H9 (cell line): ENCODE data around the gene PCDHA1. TPM values are rescaled to one million over a fixed set of nuclear protein-coding genes. Genes with fewer than 3 reads are reported as not detected.

ENCODE experiments used
- DNase-seq: peaks from one replicate; pipeline ENCODE4 v3.0.0-alpha.2; 2017
- H2AFZ ChIP-seq: one replicate; pipeline ENCODE4 v1.6.1; 2013; ENCODE audit warnings: mild to moderate bottlenecking, low read length, control low read depth, moderate library complexity
- H2AK5ac ChIP-seq: 2 replicates; pipeline ENCODE4 v1.6.1; 2013; ENCODE audit warnings: low read length, control low read depth, mixed read lengths; ENCODE audit not compliant: insufficient read length
- H2BK120ac ChIP-seq: one replicate; pipeline ENCODE4 v1.6.1; 2013; ENCODE audit warnings: low read depth, mild to moderate bottlenecking, low read length, control low read depth, inconsistent platforms; ENCODE audit not compliant: poor library complexity, severe bottlenecking
- H2BK12ac ChIP-seq: 2 replicates; pipeline ENCODE4 v1.6.1; 2013; ENCODE audit warnings: low read length, control low read depth, mixed read lengths, low read depth; ENCODE audit not compliant: insufficient read length
- H2BK15ac ChIP-seq: 2 replicates; pipeline ENCODE4 v1.6.1; 2013; ENCODE audit warnings: low read depth, low read length, control low read depth
- H2BK20ac ChIP-seq: one replicate; pipeline ENCODE4 v1.6.1; 2013; ENCODE audit warnings: low read depth, mild to moderate bottlenecking, low read length, control low read depth, inconsistent platforms; ENCODE audit not compliant: poor library complexity, severe bottlenecking
- H2BK5ac ChIP-seq: 2 replicates; pipeline ENCODE4 v1.6.1; 2013; ENCODE audit warnings: low read length, control low read depth, mixed read lengths; ENCODE audit not compliant: insufficient read length
- H3K14ac ChIP-seq: 2 replicates; pipeline ENCODE4 v1.6.1; 2013; ENCODE audit warnings: low read length, control low read depth; ENCODE audit not compliant: insufficient read depth
- H3K18ac ChIP-seq: 2 replicates; pipeline ENCODE4 v1.6.1; 2013; ENCODE audit warnings: low read depth, mild to moderate bottlenecking, mixed read lengths, low read length, control low read depth; ENCODE audit not compliant: insufficient read length
- H3K23ac ChIP-seq: 2 replicates; pipeline ENCODE4 v1.6.1; 2013; ENCODE audit warnings: low read length, control low read depth, mixed read lengths, low read depth; ENCODE audit not compliant: insufficient read length
- H3K23me2 ChIP-seq: 2 replicates; pipeline ENCODE4 v1.6.1; 2013; ENCODE audit warnings: low read depth, mild to moderate bottlenecking, mixed read lengths, low read length, control low read depth; ENCODE audit not compliant: insufficient read length, poor library complexity, severe bottlenecking
- H3K27ac ChIP-seq: 2 replicates; pipeline ENCODE4 v1.5.1; 2013; ENCODE audit warnings: low read length, control low read depth, mixed read lengths, low read depth; ENCODE audit not compliant: insufficient read length
- H3K27me3 ChIP-seq: 2 replicates; pipeline ENCODE4 v1.6.1; 2013; ENCODE audit warnings: low read length, control low read depth, inconsistent platforms; ENCODE audit not compliant: insufficient read depth
- H3K4ac ChIP-seq: 2 replicates; pipeline ENCODE4 v1.6.1; 2013; ENCODE audit warnings: low read depth, mild to moderate bottlenecking, control low read depth, inconsistent platforms, low read length, moderate library complexity
- H3K4me1 ChIP-seq: 2 replicates; pipeline ENCODE4 v1.6.1; 2013; ENCODE audit warnings: low read length, control low read depth, inconsistent platforms; ENCODE audit not compliant: insufficient read depth
- H3K4me2 ChIP-seq: 2 replicates; pipeline ENCODE4 v1.6.1; 2013; ENCODE audit warnings: low read length, control low read depth, mixed read lengths; ENCODE audit not compliant: insufficient read length, insufficient read depth
- H3K56ac ChIP-seq: 2 replicates; pipeline ENCODE4 v1.6.1; 2013; ENCODE audit warnings: low read depth, mild to moderate bottlenecking, mixed read lengths, low read length, control low read depth; ENCODE audit not compliant: insufficient read length
- H3K79me1 ChIP-seq: 2 replicates; pipeline ENCODE4 v1.6.1; 2013; ENCODE audit warnings: low read depth, mild to moderate bottlenecking, moderate library complexity, low read length, control low read depth, inconsistent platforms; ENCODE audit not compliant: insufficient read depth, poor library complexity, severe bottlenecking
- H3K79me2 ChIP-seq: 2 replicates; pipeline ENCODE4 v1.6.1; 2013; ENCODE audit warnings: low read length, control low read depth, inconsistent platforms; ENCODE audit not compliant: insufficient read depth
- H3K9ac ChIP-seq: 2 replicates; pipeline ENCODE4 v1.6.1; 2013; ENCODE audit warnings: low read length, control low read depth, mixed read lengths; ENCODE audit not compliant: insufficient read length; ENCODE audit errors: extremely low read depth
- H3K9me3 ChIP-seq: one replicate; pipeline ENCODE4 v1.6.1; 2013; ENCODE audit warnings: low read depth, low read length, inconsistent platforms; ENCODE audit not compliant: control insufficient read depth
- H3T11ph ChIP-seq: one replicate; pipeline ENCODE4 v1.6.1; 2013; ENCODE audit warnings: mild to moderate bottlenecking, low read length, control low read depth, inconsistent platforms
- H4K20me1 ChIP-seq: one replicate; pipeline ENCODE4 v1.6.1; 2013; ENCODE audit not compliant: control insufficient read depth, insufficient read length, insufficient read depth
- H4K5ac ChIP-seq: 2 replicates; pipeline ENCODE4 v1.6.1; 2013; ENCODE audit warnings: low read depth, mild to moderate bottlenecking, mixed read lengths, low read length, control low read depth; ENCODE audit not compliant: insufficient read length
- H4K8ac ChIP-seq: replicated peaks from 2 replicates; pipeline ENCODE4 v1.6.1; 2013; ENCODE audit warnings: low read length, control low read depth, mixed read lengths, low read depth; ENCODE audit not compliant: insufficient read length
- H4K91ac ChIP-seq: 2 replicates; pipeline ENCODE4 v1.6.1; 2013; ENCODE audit warnings: low read depth, mild to moderate bottlenecking, moderate library complexity, mixed read lengths, low read length, control low read depth; ENCODE audit not compliant: insufficient read length
- H3K27ac Mint-ChIP-seq, 3 experiments: 2 replicates in 2 of 3; 3 replicates in 1 of 3; pipeline ENCODE4 v1.8.0; 2020 to 2021; ENCODE audit warnings: mixed read lengths in 3 of 3, mild to moderate bottlenecking in 1 of 3, moderate library complexity in 1 of 3
- H3K27me3 Mint-ChIP-seq: 2 replicates; pipeline ENCODE4 v1.8.0; 2021; ENCODE audit warnings: low read depth, mild to moderate bottlenecking, moderate library complexity, mixed read lengths
- H3K36me3 Mint-ChIP-seq, 3 experiments: 2 replicates in 2 of 3; 3 replicates in 1 of 3; pipeline ENCODE4 v1.8.0; 2020 to 2021; ENCODE audit warnings: low read depth in 3 of 3, mixed read lengths in 3 of 3; ENCODE audit not compliant: insufficient read depth in 1 of 3
- H3K4me1 Mint-ChIP-seq, 2 experiments: 2 replicates each; pipeline ENCODE4 v1.8.0; 2020; ENCODE audit warnings: mixed read lengths in 2 of 2
- H3K4me3 Mint-ChIP-seq, 2 experiments: 2 replicates in 1 of 2; 3 replicates in 1 of 2; pipeline ENCODE4 v1.8.0; 2020 to 2021; ENCODE audit warnings: mild to moderate bottlenecking in 2 of 2, mixed read lengths in 2 of 2, moderate library complexity in 1 of 2
- H3K9me3 Mint-ChIP-seq, 2 experiments: 2 replicates in 1 of 2; 3 replicates in 1 of 2; pipeline ENCODE4 v1.8.0; 2020; ENCODE audit warnings: mild to moderate bottlenecking in 2 of 2, mixed read lengths in 2 of 2, moderate library complexity in 1 of 2
- CTCF ChIP-seq: fragments of 200-600 bp; sonication (generic); conservative IDR thresholded peaks from 3 replicates; pipeline ENCODE4 v1.8.0; 2021; ENCODE audit warnings: antibody characterized with exemption, mild to moderate bottlenecking
- WGBS: extraction: QIAGEN DNeasy Blood & Tissue Kit; methylation state at CpG from one replicate; pipeline ENCODE4 v1.1.7; 2013; ENCODE audit warnings: missing lambda C conversion rate, low lambda C conversion rate, mixed read lengths; ENCODE audit not compliant: insufficient read length; ENCODE audit errors: extremely low coverage; 5-methylcytosine and 5-hydroxymethylcytosine counted together
- total RNA-seq: library from RNA; stranded (reverse); gene quantifications from 2 replicates; pipeline ENCODE4 v1.2.1, GENCODE V29; 2021

The PCDHA1 gene
- total RNA-seq, 1 experiment from 2014 or later, result 0.61 TPM

GRCh38 chr5:140794595-140795258, 8.8 kb downstream of the PCDHA1 start, which contains the start of gene PCDHA2:
Gene PCDHA2 (plus strand): TSS chr5:140794852.
- Histone ChIP-seq H3K9ac (no peak within 1 kb of the TSS), H3K27ac (no peak within 1 kb of the TSS), H3K79me2 (no peaks in the 10 kb centered on the region), H2BK20ac (no peak within 1 kb of the TSS), H2BK5ac (no peak within 1 kb of the TSS), H3K27me3 (no peaks in the 10 kb centered on the region), H3K4me2 (peak within 1 kb of the TSS; percentile 46), H2BK12ac (no peak within 1 kb of the TSS), H3K23ac (no peak within 1 kb of the TSS), H4K91ac (no peak within 1 kb of the TSS), H3K56ac (no peak within 1 kb of the TSS), H3K23me2 (peaks cover 2% of the 10 kb centered on the region), H2AK5ac (no peak within 1 kb of the TSS), H3K79me1 (no peaks in the 10 kb centered on the region), H3T11ph (no peak within 1 kb of the TSS), H3K4me1 (no peaks in the 10 kb centered on the region), H2BK120ac (no peak within 1 kb of the TSS), H4K20me1 (no peaks in the 10 kb centered on the region), H4K5ac (no peak within 1 kb of the TSS), H2AFZ (no peak within 1 kb of the TSS), H3K4ac (no peak within 1 kb of the TSS), H2BK15ac (no peak within 1 kb of the TSS), H4K8ac (no peak within 1 kb of the TSS), H3K9me3 (no peaks in the 10 kb centered on the region), H3K18ac (no peak within 1 kb of the TSS), H3K14ac (no peak within 1 kb of the TSS)
- H3K27me3 Mint-ChIP-seq, result no peaks in the 10 kb centered on the region
- H3K9me3 Mint-ChIP-seq, result peaks cover 49 to 60% of the 10 kb centered on the region in 2 experiments
- H3K36me3 Mint-ChIP-seq, result peaks cover 0 to 27% (median 10%) of the 10 kb centered on the region in 3 experiments; a peak in 6 of 7 replicates
- TF ChIP-seq CTCF, result peak; percentile 52; the same call in 2 of the 3 replicates
- H3K4me3 Mint-ChIP-seq, result peak within 1 kb of the TSS in 1 of 2 experiments; percentile 62; a peak in 2 of 5 replicates
- H3K4me1 Mint-ChIP-seq, result no peaks in the 10 kb centered on the region
- WGBS, result no CpG with 5 or more reads among the region's 27 CpGs
- DNase-seq, result no peak
- H3K27ac Mint-ChIP-seq, result no peak within 1 kb of the TSS; a peak in 1 of 7 replicates
